HEK293T (cell line): ENCODE data around the gene PAK4.

ENCODE experiments used
- CTCF ChIA-PET: fragments of 350-600 bp; formaldehyde crosslinking; extraction: SDS; loops from one replicate; lab custom pipeline; 2021; ENCODE audit warnings: antibody characterized with exemption, inconsistent platforms; lab: Yijun Ruan, JAX
- POLR2A ChIA-PET: fragments of 350-600 bp; formaldehyde crosslinking; extraction: SDS; loops from one replicate; lab custom pipeline; 2020; ENCODE audit warnings: antibody characterized with exemption, inconsistent platforms; lab: Yijun Ruan, JAX
- DNase-seq: peaks from one replicate; pipeline ENCODE4 v3.0.0; 2012; ENCODE audit warnings: mixed read lengths; ENCODE audit errors: extremely low spot score
- ARNT ChIP-seq: fragments of 450-650 bp; IDR thresholded peaks from 2 replicates; pipeline ENCODE4 v1.6.1; 2017; ENCODE audit warnings: mild to moderate bottlenecking
- BHLHE40 ChIP-seq: fragments of 450-650 bp; IDR thresholded peaks from 2 replicates; pipeline ENCODE4 v1.6.1; 2016; ENCODE audit warnings: mild to moderate bottlenecking, moderate library complexity, borderline replicate concordance
- CTBP1 ChIP-seq: fragments of 450-650 bp; IDR thresholded peaks from 2 replicates; pipeline ENCODE4 v1.6.1; 2016; ENCODE audit warnings: borderline replicate concordance
- ELF4 ChIP-seq: fragments of 450-650 bp; IDR thresholded peaks from 2 replicates; pipeline ENCODE4 v1.6.1; 2017; ENCODE audit warnings: antibody characterized with exemption
- FOXA1 ChIP-seq: fragments of 450-650 bp; IDR thresholded peaks from 2 replicates; pipeline ENCODE4 v1.6.1; 2016; ENCODE audit warnings: mild to moderate bottlenecking
- FOXK2 ChIP-seq: fragments of 450-650 bp; IDR thresholded peaks from 2 replicates; pipeline ENCODE4 v1.6.1; 2016; ENCODE audit warnings: mild to moderate bottlenecking
- FOXM1 ChIP-seq: fragments of 450-650 bp; IDR thresholded peaks from 2 replicates; pipeline ENCODE4 v1.6.1; 2017; ENCODE audit warnings: mild to moderate bottlenecking, borderline replicate concordance
- HDGF ChIP-seq: fragments of 450-650 bp; IDR thresholded peaks from 2 replicates; pipeline ENCODE4 v1.6.1; 2017; ENCODE audit warnings: antibody characterized with exemption, borderline replicate concordance
- L3MBTL2 ChIP-seq: fragments of 450-650 bp; conservative IDR thresholded peaks from 2 replicates; pipeline ENCODE4 v1.6.1; 2016; ENCODE audit warnings: mild to moderate bottlenecking
- LEF1 ChIP-seq: fragments of 450-650 bp; IDR thresholded peaks from 2 replicates; pipeline ENCODE4 v1.6.1; 2017; ENCODE audit warnings: mild to moderate bottlenecking, borderline replicate concordance
- NFRKB ChIP-seq: fragments of 450-650 bp; IDR thresholded peaks from 2 replicates; pipeline ENCODE4 v1.6.1; 2016; ENCODE audit warnings: mild to moderate bottlenecking, moderate library complexity
- PKNOX1 ChIP-seq: fragments of 450-650 bp; IDR thresholded peaks from 2 replicates; pipeline ENCODE4 v1.6.1; 2016
- SP1 ChIP-seq: fragments of 450-650 bp; IDR thresholded peaks from 2 replicates; pipeline ENCODE4 v1.6.1; 2017
- SUZ12 ChIP-seq: fragments of 450-650 bp; IDR thresholded peaks from 2 replicates; pipeline ENCODE4 v1.6.1; 2016; ENCODE audit warnings: mild to moderate bottlenecking
- TARDBP ChIP-seq: fragments of 450-650 bp; IDR thresholded peaks from 2 replicates; pipeline ENCODE4 v1.6.1; 2016
- ZNF384 ChIP-seq: fragments of 450-650 bp; IDR thresholded peaks from 2 replicates; pipeline ENCODE4 v1.6.1; 2016

Gene PAK4

GRCh38 chr19:39196320-39196719 lies 70.7 kb downstream of the PAK4 start:
- TF ChIP-seq FOXM1 (no peak), BHLHE40 (no peak), LEF1 (no peak), NFRKB (no peak), FOXA1 (no peak), CTBP1 (no peak), SUZ12 (no peak), TARDBP (no peak), SP1 (no peak), L3MBTL2 (no peak), ZNF384 (no peak), HDGF (no peak), FOXK2 (no peak)
- ChIA-PET CTCF (no interaction called here), POLR2A (no interaction called here)
- DNase-seq: no peak

- POLR2A ChIA-PET: no interaction called here
- DNase-seq: no peak
- TF ChIP-seq SP1: no peak
- no peak for TF ChIP-seq SUZ12
- no peak for TF ChIP-seq ARNT
- TF ChIP-seq BHLHE40: no peak
- no peak for TF ChIP-seq NFRKB
- no peak for TF ChIP-seq ZNF384
- TF ChIP-seq FOXK2: no peak
- no peak for TF ChIP-seq LEF1
- TF ChIP-seq FOXM1: no peak
- no peak for TF ChIP-seq FOXA1
- TF ChIP-seq CTBP1: no peak
- no peak for TF ChIP-seq L3MBTL2
- no peak for TF ChIP-seq HDGF
- CTCF ChIA-PET: no interaction called here
Observed at GRCh38 chr19:39196860-39197562, 71.4 kb downstream of the PAK4 start, which contains the start of gene NCCRP1. TSS of gene NCCRP1 (plus strand) at chr19:39196964. CDS start at chr19:39196983, 19 bp downstream.

- no peak for TF ChIP-seq L3MBTL2
- no peak for TF ChIP-seq TARDBP
- no peak for TF ChIP-seq FOXM1
- TF ChIP-seq LEF1: no peak
- POLR2A ChIA-PET: no interaction called here
Observed at GRCh38 chr19:39197808-39198207, 72.2 kb downstream of the PAK4 start.

GRCh38 chr19:39199025-39199424 lies 73.4 kb downstream of the PAK4 start:
- DNase-seq: no peak
- TF ChIP-seq LEF1 (no peak), CTBP1 (no peak), SP1 (no peak), TARDBP (no peak), HDGF (no peak), ARNT (no peak), PKNOX1 (no peak), FOXM1 (no peak), BHLHE40 (no peak), FOXK2 (no peak), ZNF384 (no peak), FOXA1 (no peak), ELF4 (no peak), L3MBTL2 (no peak), SUZ12 (no peak), NFRKB (no peak)
- ChIA-PET CTCF (interaction anchor here (1.4 kb wide), 1 partner anchor 85 kb away, joined by 3 read pairs; no protein-coding TSS in a partner anchor), POLR2A (no interaction called here)

More at GRCh38 chr19:39197808-39198207, 72.2 kb downstream of the PAK4 start:
- DNase-seq: no peak
- CTCF ChIA-PET: no interaction called here

- no peak for DNase-seq
- TF ChIP-seq ZNF384 (no peak), L3MBTL2 (no peak), LEF1 (no peak), PKNOX1 (no peak), CTBP1 (no peak), FOXK2 (no peak), ARNT (no peak), TARDBP (no peak), SP1 (no peak), HDGF (no peak), NFRKB (no peak), SUZ12 (no peak), BHLHE40 (no peak), ELF4 (no peak), FOXM1 (no peak), FOXA1 (no peak)
- ChIA-PET CTCF (interaction anchor here (1.1 kb wide), 1 partner anchor 78 kb away, joined by 3 read pairs; no protein-coding TSS in a partner anchor), POLR2A (no interaction called here)
Observed at GRCh38 chr19:39200066-39200802, 74.6 kb downstream of the PAK4 start.

- ChIA-PET CTCF (no interaction called here), POLR2A (no interaction called here)
- no peak for DNase-seq
- TF ChIP-seq PKNOX1 (no peak), FOXK2 (no peak), CTBP1 (no peak), SP1 (no peak), BHLHE40 (no peak), FOXA1 (no peak), ZNF384 (no peak), SUZ12 (no peak), LEF1 (no peak), ARNT (no peak), NFRKB (no peak), ELF4 (no peak), FOXM1 (no peak), TARDBP (no peak), HDGF (no peak), L3MBTL2 (no peak)
Observed at GRCh38 chr19:39200803-39201115, 75.2 kb downstream of the PAK4 start.
